ENCODE data around the gene GRM1.

The GRM1 gene

DNA sequence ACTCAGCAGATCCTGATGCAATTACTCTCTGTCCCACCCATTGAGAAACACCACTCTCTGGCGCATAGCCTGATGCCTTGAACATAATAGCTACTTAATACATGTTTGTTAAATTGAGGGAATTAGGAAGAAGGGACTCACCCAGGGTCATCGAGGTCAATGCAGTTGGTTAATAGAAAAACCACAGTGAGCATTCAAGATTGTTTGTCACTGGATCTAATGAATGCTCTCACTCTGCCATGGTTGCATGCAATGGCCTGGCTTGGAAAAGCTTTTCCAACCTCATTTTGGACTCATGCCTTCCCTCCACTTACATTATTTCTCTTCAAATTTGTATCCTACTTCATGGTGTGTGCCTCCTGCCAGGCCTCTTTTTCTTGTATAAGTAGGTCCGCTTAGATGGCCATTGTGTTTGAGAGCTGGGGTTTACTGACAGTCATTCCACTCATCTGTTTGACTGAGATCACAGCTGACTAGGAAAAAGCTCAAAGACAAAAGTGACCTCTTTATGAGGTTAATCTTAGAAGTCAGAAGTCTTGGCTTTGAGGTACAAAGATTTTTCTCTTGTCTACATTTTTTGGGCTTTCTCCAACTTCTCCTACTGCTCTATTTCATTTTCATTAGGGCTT lies 360.0 kb downstream of the GRM1 start:
- DNase-seq: no peak

DNA sequence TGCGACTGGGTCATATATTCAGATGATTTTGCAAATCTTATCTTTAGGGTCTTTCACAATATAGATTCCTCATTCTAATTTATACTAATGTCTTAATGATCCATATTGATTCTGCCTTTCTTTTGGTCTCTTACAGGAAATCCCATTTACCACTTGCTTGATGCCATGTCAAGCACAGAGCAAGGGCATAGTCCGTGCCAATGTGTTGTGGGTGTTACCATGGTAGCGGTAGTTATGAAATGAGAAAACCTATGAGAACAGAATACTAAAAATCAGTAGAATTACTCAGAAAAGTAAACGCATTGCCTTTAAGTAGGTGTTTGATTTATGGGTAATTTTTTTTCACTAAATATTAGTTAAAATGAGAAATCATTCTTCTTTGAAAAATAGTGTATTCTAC lies 360.9 kb downstream of the GRM1 start:
- no peak for DNase-seq

- DNase-seq: peak in 1 of 3 donors; percentile 5
Measured at GRCh38 chr6:146397638-146398037, 368.8 kb downstream of the GRM1 start.

- no peak for DNase-seq
Measured at GRCh38 chr6:146402476-146402875, 373.6 kb downstream of the GRM1 start.

DNA sequence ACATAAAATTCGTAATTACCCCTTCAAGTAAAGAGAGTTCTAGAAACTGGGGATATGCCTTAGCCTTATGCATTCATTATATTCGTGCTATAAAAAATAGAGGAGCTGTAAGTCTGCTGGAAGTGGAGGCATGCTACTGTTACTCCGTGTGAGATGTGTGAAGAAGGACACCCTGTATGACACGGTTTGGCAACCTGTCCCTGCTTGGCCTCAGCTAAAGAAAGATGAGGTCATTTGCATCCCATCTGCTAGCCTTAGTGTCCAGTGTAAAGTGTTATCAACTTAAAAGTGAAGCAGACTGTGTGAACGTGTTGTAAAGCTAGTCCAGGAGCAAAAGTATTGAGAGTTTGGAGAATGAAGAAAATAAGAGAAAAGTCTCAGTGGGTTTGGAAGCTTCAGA lies 379.7 kb downstream of the GRM1 start:
- no peak for DNase-seq

DNA sequence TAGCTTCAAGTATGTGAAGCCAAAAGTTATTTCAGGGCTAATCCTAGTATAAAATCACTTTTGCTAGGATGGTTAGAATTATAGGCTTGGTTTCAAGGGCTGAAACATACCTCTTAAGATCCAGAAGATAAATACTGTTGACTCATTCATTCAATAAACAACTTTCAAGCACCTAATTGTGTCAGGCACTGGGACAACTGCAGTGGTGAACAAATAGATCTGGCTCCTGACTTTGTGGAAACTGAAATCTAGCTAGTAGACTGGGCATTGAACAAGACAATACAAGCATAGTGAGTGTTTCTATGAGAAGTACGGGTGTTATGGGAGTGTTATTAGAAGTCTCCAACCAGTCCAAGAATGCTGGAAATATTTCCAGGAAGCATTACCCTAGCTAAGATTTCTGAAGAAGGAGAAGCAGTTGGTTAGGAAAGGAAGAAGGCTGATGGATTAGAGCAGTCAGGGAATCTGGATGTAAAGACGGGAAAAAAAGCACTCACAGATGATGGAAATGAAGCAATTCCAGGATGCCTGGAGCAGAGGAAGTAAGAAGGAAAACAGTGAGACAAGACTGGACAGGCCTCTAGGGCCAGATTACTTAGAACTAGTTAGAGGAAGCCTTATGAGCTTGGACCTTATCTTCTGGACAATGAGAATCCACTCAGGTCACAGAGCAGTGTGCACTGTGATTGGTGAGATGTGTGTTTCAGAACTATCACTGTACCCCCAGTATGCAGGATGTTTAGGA lies 382.2 kb downstream of the GRM1 start:
- no peak for DNase-seq

DNA sequence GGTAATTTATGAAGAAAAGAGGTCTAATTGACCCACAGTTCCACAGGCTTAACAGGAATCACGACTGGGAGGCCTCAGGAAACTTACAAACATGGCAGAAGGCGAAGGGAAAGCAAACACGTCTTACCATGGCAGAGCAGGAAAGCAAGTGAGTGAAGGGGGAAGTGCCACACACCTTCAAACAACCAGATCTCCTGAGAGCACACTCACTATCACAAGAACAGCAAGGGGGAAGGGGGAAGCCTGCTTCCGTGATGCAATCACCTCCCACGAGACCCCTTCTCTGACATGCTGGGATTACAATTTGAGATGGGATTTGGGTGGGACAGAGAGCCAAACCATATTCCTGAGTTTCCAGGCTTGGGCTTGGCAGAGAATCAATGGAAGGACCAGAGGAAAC lies 390.7 kb downstream of the GRM1 start:
- no peak for DNase-seq

GRCh38 chr6:146420255-146420654 lies 391.4 kb downstream of the GRM1 start:
- DNase-seq: no peak

GRCh38 chr6:146422789-146423375 lies 394.0 kb downstream of the GRM1 start:
- DNase-seq: no peak

- DNase-seq: no peak
Measured at GRCh38 chr6:146423452-146423851, 394.6 kb downstream of the GRM1 start.

DNA sequence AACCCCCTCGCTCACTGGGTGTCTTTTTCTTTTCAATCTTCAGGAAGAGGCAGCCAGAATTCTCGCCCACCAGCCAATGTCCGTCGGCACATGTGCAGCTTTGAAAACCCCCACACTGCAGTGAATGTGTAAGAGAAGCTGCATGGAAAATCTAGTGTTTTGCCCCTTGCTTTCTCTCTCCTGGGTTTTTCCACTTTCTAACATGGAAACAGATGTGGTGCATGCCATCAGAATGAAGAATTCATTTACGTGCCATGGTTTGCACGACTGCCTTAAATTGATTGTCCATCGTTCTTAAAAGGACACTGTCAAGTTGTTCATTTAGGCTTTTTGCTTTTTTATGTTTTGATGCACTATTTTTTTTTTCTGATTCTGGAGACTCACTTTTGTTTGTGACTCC lies 397.7 kb downstream of the GRM1 start:
- no peak for DNase-seq

DNA sequence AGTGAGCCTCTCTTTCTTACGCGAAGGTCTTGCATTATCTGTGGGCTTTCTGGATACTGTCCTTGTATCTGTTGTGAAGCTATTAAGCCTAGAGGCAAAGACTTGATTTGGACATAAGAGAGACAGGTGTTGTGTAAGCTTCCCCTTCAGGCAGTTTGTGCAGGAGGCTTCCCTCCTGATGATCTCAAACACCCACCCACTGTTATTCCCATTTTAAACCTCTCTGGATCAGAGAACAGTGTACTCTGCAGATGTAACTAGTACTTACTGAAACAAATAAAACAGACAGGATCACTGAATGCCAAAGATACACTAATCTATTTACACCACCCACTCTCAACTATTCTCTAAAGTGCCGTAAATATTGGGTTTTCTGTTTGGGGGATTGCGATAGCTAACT lies 401.0 kb downstream of the GRM1 start:
- no peak for DNase-seq

- peak; percentile 32 to 41 (median 36) for DNase-seq
Measured at GRCh38 chr6:146433881-146434731, 405.2 kb downstream of the GRM1 start.

GRCh38 chr6:146434732-146435390 lies 406.0 kb downstream of the GRM1 start:
- DNase-seq: no peak

DNA sequence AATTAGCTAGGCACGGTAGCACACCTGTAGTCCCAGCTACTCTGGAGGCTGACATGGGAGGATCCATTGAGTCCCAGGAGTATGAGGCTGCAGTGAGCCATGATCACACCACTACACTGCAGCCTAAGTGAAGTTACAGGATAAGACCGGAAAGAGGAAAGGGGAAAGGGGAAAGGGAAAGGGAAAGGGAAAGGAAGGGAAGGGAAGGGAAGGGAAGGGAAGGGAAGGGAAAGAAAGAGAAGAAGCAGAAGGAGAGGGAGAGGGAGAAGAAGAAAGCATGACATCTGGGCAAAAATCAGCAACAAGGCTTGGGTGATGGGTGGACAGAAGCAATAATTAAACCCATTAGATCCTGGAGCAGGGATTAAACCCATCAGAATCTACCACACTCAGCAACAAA lies 413.0 kb downstream of the GRM1 start:
- no peak for DNase-seq

DNA sequence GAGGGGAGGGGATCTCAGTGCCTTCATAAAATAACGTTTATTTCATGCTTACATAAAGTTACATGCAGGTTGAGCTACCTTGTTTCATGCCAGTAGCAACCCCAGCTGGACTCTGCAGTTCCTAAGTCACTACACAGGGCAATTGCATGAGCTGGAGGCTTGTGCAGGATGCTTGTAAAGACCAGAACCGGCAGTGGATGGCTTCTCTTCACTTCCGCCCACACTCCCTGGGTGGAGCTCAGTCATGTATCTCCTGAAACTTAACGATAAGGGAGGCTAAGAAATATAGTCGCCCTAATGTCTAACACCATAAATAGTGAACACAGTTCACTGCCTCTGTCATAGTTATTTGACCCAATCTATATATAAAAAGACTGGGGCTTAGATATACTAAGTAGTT lies 415.3 kb downstream of the GRM1 start:
- no peak for DNase-seq

DNA sequence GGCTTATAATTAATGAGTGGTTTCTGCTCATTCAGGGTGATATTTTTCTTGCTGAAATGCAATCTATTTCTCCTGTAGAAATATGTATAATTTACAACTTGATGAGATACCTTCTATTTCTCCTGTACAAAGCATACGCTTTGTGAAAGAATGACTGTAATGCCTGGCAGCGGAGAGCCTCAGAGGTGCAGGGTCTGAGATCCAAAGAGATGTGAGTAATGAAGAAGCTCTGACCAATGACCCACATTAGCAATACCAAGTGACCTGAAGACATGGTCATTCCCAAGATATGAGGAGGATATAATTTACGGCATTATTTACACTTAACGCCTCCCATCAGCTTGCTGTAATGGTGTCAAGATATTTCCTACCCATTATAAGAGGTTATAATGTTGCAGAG lies 416.4 kb downstream of the GRM1 start:
- DNase-seq: no peak

DNA sequence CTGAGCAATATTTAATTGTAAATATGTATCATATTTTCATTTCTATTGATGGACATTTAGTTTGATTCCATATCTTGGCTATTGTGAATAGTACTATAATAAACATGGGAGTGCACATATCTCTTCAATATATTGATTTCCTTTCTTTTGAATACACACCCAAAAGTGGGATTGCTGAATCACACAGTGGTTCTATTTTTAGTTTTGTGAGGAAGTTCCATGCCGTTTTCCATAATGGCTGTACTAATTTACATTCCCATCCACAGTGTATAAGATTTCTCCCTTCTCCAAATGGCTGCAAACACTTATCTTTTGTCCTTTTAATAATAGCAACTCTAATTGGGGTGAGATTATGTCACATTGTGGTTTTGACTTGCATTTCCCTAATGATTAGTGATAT lies 428.0 kb downstream of the GRM1 start:
- no peak for DNase-seq

DNA sequence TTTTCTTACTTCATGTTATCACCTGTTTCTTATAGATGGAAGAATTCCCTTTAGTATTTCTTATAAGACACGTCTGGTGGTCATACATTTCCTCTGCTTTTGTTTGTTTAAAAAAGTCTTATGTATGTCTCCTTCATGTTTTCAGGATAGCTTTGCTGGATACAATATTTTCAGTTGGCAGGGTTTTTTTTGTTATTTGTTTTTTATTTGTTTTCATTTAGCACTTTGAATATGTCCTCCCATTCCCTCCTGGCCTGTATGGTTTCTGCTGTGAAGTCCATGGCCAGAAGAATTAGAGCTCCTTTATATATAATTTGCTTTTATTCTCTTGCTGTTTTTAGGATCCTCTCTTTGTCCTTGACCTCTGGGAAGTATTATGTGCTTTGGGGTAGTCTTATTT lies 432.1 kb downstream of the GRM1 start:
- DNase-seq: no peak

- no peak for DNase-seq
Measured at GRCh38 chr6:146470091-146470770, 441.4 kb downstream of the GRM1 start.

DNA sequence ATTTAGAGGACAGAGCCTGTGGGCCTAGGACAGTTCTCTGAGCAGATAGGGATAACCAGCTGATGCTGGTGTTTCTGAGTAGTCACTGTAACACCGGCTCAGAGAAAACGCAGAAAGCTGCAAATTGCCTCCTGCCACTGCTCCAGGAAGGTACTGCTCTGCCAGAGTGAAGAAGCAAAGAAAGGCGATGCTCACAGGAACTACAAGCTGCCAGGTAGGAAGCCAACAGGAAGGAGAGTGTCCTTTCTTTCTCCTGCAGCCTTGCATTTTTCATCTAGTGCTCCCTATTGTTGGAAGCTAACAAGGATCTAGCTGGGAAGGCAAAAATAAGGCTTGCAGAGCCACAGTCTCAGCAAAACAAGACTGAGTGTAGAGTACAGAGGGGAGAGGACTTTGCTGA lies 444.1 kb downstream of the GRM1 start:
- no peak for DNase-seq

DNA sequence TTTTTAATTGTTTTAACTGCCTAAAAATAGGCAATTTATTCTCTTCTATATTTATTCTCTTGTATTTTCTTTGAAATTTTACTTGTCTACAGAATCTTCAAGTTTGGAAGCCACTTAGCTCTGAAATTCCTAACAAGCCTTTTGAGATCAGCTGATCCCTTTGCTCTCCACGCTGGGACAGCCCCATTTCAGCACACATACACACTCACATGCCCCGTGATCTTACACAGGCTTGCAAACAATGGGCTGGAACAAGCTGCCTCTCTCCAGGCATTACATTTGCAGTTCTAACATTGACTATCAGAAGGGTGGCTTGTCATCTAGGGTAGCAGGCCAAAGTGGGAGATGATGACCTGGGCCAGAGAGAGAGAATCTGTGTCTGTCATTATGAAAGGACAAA lies 452.7 kb downstream of the GRM1 start:
- DNase-seq: no peak

Measured in suppressor macrophage treated with lipopolysaccharide for 1 hour (primary cell).